Nephron (organoid): ENCODE measurements around the gene RALGPS1.
A peak's percentile ranks its signal among the peaks of the same experiment; 100 is the strongest.

Experiments used
- H3K27ac Mint-ChIP-seq, 3 experiments: 2 replicates each; pipeline ENCODE4 v1.8.0; 2020; ENCODE audit warnings: mixed read lengths in 3 of 3, mild to moderate bottlenecking in 2 of 3, moderate library complexity in 1 of 3
- H3K27me3 Mint-ChIP-seq: 2 replicates; pipeline ENCODE4 v1.8.0; 2021; ENCODE audit warnings: low read depth, mild to moderate bottlenecking, moderate library complexity, mixed read lengths
- H3K36me3 Mint-ChIP-seq: 2 replicates; pipeline ENCODE4 v1.8.0; 2020; ENCODE audit warnings: low read depth, mixed read lengths
- H3K4me1 Mint-ChIP-seq: 2 replicates; pipeline ENCODE4 v1.8.0; 2020; ENCODE audit warnings: mixed read lengths
- H3K4me3 Mint-ChIP-seq, 3 experiments: 2 replicates each; pipeline ENCODE4 v1.8.0; 2020; ENCODE audit warnings: mild to moderate bottlenecking in 3 of 3, mixed read lengths in 3 of 3, moderate library complexity in 2 of 3
- H3K9me3 Mint-ChIP-seq: 2 replicates; pipeline ENCODE4 v1.8.0; 2020; ENCODE audit warnings: mixed read lengths
- TF ChIP-seq, protein P1 (sequence below), 3 experiments: fragments of 200-600 bp; sonication (generic); IDR thresholded peaks; one replicate each; pipeline ENCODE4 v1.5.0; 2021; ENCODE audit warnings: antibody characterized with exemption in 3 of 3; ENCODE audit not compliant: unreplicated experiment in 3 of 3

The RALGPS1 gene

GRCh38 chr9:127219520-127219919 lies 304.9 kb downstream of the RALGPS1 start:
- H3K36me3 Mint-ChIP-seq = no peaks in the 10 kb centered on the region
- TF ChIP-seq, protein P1, sequence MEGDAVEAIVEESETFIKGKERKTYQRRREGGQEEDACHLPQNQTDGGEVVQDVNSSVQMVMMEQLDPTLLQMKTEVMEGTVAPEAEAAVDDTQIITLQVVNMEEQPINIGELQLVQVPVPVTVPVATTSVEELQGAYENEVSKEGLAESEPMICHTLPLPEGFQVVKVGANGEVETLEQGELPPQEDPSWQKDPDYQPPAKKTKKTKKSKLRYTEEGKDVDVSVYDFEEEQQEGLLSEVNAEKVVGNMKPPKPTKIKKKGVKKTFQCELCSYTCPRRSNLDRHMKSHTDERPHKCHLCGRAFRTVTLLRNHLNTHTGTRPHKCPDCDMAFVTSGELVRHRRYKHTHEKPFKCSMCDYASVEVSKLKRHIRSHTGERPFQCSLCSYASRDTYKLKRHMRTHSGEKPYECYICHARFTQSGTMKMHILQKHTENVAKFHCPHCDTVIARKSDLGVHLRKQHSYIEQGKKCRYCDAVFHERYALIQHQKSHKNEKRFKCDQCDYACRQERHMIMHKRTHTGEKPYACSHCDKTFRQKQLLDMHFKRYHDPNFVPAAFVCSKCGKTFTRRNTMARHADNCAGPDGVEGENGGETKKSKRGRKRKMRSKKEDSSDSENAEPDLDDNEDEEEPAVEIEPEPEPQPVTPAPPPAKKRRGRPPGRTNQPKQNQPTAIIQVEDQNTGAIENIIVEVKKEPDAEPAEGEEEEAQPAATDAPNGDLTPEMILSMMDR (IDR thresholded peaks at IDR 0.05; ENCODE audit: unreplicated experiment in 3 of 3) = no peak

GRCh38 chr9:127221695-127222094 lies 307.1 kb downstream of the RALGPS1 start:
- Mint-ChIP-seq H3K9me3 (no peaks in the 10 kb centered on the region), H3K27me3 (peaks cover 38% of the 10 kb centered on the region), H3K4me1 (peaks cover 20% of the 10 kb centered on the region), H3K4me3 (peak overlapping the region in 1 of 3 experiments; percentile 61), H3K36me3 (peaks cover 3% of the 10 kb centered on the region), H3K27ac (no peak overlapping the region)
- TF ChIP-seq, protein P1 (IDR thresholded peaks at IDR 0.05; ENCODE audit: unreplicated experiment in 3 of 3) = no peak

More at GRCh38 chr9:127219520-127219919, 304.9 kb downstream of the RALGPS1 start:
- Mint-ChIP-seq H3K4me3 (no peak overlapping the region), H3K27ac (peak overlapping the region in 1 of 3 experiments; percentile 40), H3K9me3 (no peaks in the 10 kb centered on the region), H3K27me3 (peaks cover 30% of the 10 kb centered on the region), H3K4me1 (peaks cover 27% of the 10 kb centered on the region)

DNA sequence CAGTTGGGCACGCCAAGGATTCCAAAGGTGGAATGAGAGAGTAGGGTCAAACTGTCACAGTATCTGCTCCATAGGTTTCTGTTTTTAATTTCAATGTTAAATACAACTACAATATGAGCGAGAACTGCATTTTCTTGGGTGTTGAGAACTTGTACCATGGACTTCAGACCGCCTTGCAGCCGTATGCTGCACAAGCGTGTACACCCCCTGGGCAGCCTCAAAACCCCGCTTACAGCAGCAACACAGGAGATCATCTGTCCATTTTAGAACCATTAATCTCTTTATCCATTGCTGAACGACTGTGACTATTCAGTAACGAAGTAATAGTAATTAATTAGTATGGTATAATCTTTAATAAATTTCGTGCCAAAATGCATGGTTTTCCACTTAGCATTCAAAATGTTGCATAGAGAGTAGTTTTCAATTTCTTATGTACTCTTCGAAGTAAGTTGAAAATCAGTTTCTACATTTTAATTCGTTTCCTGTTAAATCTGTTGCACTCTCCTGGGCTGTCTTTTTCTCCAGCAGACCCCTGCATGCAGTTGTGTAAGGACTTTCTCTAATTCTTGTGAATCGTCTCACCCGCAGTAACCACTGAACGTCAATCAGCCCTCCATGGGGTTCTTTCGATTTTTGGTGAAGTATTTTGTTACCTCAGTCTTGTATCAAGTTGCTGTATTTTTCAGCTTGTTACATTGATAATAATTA lies 308.0 kb downstream of the RALGPS1 start:
- H3K27me3 Mint-ChIP-seq = peaks cover 38% of the 10 kb centered on the region
- H3K27ac Mint-ChIP-seq = no peak overlapping the region
- no peaks in the 10 kb centered on the region for H3K9me3 Mint-ChIP-seq
- TF ChIP-seq, protein P1 (IDR thresholded peaks at IDR 0.05; ENCODE audit: unreplicated experiment in 3 of 3) = no peak
- peaks cover 3% of the 10 kb centered on the region for H3K36me3 Mint-ChIP-seq
- H3K4me1 Mint-ChIP-seq = peaks cover 21% of the 10 kb centered on the region
- H3K4me3 Mint-ChIP-seq = peak overlapping the region in 2 of 3 experiments; percentile 27 to 61

DNA sequence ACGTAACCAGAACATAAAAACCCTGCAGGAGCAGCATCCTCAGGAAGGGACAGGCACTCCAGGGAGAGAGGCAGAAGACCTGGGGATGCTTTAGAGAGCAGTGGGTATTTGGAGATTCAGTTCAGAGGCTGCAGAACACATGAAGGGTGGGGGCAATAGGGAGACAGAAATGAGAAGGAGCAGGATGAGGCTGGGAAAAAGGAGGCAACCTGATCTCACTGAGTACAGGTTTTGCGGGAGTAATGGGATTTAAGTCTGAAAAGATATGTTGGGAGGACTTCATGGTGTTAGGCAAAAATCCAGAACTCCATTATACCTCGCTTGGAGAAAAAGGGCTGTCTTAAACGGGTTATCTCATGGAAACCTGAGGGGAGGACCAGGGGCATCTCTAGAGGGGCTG lies 308.7 kb downstream of the RALGPS1 start:
- TF ChIP-seq, protein P1 (IDR thresholded peaks at IDR 0.05; ENCODE audit: unreplicated experiment in 3 of 3) = no peak
- Mint-ChIP-seq H3K27me3 (peaks cover 37% of the 10 kb centered on the region), H3K36me3 (peaks cover 3% of the 10 kb centered on the region), H3K4me1 (peaks cover 21% of the 10 kb centered on the region), H3K9me3 (no peaks in the 10 kb centered on the region), H3K27ac (peak overlapping the region in 1 of 3 experiments; percentile 28), H3K4me3 (peak overlapping the region; percentile 90 to 92 (median 91))

- H3K36me3 Mint-ChIP-seq = peaks cover 3% of the 10 kb centered on the region
- H3K9me3 Mint-ChIP-seq = no peaks in the 10 kb centered on the region
- H3K4me1 Mint-ChIP-seq = peaks cover 21% of the 10 kb centered on the region
- H3K4me3 Mint-ChIP-seq = peak overlapping the region; percentile 90 to 92 (median 91)
- TF ChIP-seq, protein P1 (IDR thresholded peaks at IDR 0.05; ENCODE audit: unreplicated experiment in 3 of 3) = peak in 1 of 3 experiments; percentile 16
- H3K27me3 Mint-ChIP-seq = peaks cover 35% of the 10 kb centered on the region
- H3K27ac Mint-ChIP-seq = peak overlapping the region in 1 of 3 experiments; percentile 47
Measured at GRCh38 chr9:127223810-127224177, 309.2 kb downstream of the RALGPS1 start.
